HG03066 (cell line): ENCODE results near the gene IFT57.
A peak's percentile ranks its signal among the peaks of the same experiment; 100 is the strongest.

Source experiments
- ATAC-seq: cut with Tn5 transposase; IDR thresholded peaks from one replicate; pipeline ENCODE4 v1.9.1; 2021; ENCODE audit warnings: low read depth; ENCODE audit not compliant: unreplicated experiment

The IFT57 gene

DNA sequence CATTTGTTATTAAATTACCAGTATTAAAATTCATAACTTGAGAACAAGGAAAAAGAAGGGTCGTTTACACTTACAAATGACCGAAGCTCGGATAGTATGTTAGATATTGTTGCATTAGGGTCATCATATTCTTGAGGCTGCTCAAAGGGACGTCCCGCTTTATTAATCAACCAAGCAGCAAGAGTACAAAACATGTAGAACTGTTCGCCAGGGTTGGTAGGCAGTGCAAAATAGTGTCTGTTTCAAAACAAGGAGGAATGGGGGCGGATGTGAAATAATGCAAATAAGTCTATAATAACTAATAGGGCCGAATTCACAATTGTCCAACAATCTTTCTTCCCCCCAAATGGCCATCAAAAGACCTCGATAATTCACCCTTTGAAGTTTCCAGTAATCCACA lies 2.9 kb downstream of the IFT57 start:
- peak; percentile 22 for ATAC-seq

DNA sequence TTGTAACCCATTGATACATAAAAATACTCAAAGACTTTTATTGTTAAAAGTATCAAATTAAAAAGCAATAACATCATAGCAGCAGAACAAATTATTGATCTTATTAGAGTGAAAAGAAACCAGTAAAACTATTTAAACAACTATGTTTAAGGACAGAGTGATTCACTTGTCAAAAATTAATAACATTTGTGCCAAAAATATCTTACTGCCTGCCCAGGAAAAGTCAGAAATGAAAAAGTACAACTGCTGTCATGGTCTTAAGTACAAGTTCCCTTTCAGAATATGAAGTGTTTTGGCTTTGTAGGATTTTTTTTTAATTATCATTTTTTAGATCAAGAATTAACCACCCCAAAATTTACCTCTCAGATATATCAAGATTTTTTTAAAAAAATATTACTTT lies 3.4 kb downstream of the IFT57 start:
- ATAC-seq: no peak

DNA sequence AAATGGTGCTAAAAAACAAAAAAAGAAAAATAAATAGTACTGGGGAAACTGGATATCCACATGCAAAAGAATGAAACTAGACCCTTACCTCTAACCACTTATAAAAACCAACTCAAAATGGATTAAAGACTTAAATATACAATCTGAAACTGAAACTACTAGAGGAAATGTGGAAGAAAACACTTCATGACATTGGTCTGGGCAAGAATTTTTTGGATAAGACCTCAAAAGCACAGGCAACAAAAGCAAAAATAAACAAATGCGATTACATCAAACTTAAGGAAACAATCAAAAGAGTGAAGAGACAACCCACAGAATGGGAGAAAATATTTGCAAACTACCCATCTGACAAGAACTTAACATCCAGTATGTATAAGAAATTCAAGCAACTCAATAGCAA lies 6.4 kb downstream of the IFT57 start:
- no peak for ATAC-seq

DNA sequence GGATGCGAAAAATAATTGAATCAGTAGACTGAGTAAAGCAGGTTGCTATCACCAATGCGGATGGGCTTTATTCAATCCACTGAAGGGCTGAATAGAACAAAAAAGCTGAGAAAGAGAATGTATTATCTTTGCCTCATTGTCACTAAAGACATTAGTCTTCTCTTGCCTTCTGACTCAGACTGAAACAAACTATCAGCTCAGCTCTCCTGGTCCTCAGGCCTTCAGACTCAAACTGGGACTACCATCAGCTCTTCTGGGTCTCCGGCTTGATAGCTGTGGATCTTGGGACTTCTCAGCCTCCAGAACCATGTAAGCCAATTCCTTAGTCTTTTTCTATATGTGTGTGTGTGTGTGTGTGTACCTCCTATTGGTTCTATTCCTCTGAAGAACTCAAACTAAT lies 12.6 kb downstream of the IFT57 start:
- ATAC-seq: no peak

DNA sequence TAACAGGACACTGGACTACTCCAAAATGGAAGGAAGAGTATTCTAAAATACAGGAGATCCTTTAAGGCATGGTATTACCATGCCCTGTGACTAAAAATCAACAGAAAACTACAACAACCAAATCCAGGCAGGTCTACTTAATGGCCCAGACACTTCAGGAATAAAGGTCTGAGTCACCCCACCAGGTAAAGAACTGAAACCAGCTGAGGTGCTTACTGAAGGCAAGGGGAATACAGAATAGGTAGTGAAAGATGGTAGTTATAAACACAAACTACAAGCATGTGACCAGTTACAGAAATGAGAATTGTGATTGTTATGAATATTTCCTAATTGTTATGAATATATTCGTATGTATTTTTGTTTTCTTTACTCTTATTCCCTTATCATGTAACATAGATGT lies 13.4 kb downstream of the IFT57 start:
- ATAC-seq: peak; percentile 98

DNA sequence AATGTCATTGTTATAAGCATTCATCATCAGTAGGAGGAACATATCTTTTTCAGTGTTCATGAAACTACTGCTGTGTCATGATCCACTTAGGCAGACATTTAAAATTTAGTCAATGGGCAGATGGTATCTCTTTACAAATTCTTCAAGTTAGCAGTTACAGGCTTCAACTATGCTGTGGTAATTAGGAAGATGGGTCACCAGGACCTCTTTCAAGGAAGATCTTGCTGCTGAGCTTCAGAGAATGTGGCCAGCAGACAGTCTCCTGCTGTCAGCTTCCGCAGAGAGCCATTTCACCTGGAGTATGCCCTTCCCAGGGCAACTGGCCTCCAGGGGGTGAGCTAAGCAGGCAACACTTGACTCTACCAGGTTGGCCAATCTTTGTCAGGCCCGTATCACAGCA lies 19.4 kb downstream of the IFT57 start:
- ATAC-seq: no peak

DNA sequence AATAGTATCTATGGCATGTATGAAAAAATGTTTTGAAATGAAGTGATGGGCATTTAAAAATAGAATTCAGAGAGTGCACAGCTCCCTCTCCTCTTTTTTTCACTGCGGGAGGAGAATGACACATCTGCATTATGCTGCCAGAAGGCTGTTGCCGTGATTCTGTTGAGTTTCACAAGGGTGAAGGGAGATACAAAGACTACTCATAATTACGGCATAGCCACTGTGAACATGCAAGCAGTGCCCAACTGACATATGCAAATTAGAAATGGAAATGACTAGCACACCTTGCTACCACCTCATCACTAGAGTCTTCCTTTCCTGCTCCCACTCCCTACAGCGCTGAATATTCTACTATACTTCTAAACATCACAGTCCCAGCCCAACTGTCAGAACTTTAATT lies 20.1 kb downstream of the IFT57 start:
- ATAC-seq: no peak

DNA sequence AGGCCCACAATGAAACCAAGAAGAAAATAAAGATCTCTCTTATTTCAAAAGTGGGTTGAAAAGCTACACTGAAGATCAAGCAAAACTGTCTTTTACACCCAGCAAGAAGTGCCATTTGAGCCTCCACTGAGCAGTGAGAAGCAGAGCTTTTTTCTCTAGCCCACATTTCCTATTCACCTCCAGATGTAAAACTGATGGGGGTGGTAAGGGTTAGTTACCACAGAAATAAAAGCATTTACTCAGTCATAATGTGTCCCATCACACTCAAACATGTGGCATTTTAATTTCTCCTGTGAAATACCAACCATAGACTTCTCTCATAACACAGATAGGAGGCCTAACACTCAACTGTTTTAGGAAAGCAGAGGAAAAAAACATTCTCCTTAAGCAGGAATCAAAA lies 21.0 kb downstream of the IFT57 start:
- no peak for ATAC-seq

DNA sequence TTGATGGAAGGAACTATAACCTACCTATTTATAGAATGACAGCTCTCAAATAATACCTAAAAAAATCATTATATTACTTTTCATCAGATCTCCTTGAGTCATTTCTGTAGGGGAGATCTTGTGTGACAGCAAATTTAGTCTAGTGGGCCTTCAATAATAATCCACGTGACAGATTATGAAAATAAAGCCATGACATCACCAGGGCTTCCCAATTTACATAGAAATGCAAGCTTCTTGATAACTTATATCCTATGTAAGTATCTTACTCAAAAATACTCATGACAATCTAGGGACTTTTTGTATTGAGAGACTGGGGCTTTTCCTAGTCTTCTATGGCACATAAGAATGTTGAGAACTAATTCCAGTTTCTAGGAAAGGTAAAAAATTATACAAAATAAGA lies 21.6 kb downstream of the IFT57 start:
- ATAC-seq: no peak

DNA sequence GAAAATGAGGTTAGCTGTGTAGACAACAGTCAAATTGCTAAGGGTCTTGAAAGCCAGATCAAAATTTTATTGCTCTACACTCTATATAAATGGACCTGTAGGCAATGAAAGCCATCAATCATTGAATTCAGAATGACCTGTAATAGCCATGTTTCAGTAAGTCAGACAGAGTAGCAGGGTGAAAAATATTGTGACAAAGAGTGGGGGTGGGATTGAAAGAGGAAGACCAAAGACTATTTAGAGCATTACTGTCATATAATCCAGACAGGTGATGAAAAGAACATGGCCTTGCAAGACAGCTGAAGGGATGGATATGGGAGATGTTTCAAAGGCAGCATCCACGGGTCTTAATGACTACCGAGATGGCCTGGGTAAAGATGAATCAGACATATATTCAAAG lies 22.2 kb downstream of the IFT57 start:
- ATAC-seq: no peak

DNA sequence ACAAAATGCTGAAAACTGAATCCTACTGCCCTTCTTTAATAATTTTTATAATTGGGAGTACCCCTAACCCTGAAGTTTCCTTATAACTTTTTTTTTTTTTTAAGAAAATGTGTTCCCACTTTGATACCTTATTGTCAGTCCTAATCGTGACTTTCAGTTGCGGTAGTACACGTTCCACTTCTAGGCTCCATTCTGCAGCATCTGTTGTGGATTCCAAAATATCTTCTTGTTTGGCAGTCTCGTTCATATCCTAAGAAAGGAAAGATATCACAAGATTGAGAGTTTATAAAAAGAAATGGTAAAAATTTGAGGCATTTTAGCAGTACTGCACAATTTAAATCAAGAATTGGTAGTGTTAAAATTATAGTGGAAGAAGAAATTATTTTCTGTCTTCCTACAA lies 30.8 kb downstream of the IFT57 start:
- ATAC-seq: no peak

DNA sequence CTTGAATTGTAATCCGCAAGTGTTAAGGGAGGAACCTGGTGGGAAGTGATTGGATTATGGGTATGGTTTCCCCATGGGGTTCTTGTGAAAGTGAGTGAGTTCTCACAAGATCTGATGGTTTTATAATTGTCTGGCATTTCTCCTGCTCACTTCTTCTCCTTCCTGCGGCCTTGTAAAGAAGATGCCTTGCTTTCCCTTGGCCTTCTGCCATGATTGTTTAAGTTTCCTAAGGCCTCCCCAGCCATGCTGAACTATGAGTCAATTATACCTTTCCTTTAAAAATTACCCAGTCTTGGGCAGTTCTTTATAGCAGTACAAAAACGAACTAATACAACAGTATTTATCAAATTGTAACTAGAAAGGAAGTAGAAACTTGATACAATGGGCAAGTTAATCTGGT lies 31.9 kb downstream of the IFT57 start:
- ATAC-seq: no peak

DNA sequence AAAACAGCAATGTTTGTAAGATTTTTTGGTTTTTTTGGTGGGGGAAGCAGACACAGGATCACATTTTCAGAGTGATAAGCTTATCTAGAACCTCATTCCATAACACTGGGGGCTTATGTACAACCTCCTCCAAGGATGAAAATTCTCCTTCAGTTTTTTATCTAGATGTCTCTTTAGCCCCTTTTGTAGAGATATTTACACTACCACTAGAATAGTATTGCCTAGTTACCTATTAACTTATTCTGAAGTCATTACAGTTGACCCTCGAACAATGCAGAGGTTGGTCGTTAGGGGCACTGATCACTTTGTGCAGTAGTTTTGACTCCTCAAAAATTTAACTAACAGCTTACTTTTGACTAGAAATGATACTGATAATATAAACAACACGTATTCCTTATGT lies 32.8 kb downstream of the IFT57 start:
- no peak for ATAC-seq

DNA sequence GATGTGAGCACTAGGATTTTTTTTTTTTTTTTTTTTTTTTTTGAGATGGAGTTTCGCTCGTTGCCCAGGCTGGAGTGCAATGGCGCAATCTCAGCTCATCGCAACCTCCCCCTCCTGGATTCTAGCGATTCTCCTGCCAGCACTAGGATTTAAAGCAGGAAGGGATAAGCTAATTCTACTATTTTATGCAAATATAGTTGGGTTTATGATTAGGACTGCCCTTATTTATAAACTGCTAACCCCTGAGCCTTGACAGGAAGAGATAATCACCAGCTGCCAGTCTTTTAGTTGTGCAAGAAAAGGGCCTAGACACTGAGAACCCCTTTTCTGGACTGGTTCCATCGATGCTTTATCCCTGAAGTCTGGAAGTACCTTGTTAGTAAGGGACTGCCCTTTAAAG lies 36.7 kb downstream of the IFT57 start:
- no peak for ATAC-seq

DNA sequence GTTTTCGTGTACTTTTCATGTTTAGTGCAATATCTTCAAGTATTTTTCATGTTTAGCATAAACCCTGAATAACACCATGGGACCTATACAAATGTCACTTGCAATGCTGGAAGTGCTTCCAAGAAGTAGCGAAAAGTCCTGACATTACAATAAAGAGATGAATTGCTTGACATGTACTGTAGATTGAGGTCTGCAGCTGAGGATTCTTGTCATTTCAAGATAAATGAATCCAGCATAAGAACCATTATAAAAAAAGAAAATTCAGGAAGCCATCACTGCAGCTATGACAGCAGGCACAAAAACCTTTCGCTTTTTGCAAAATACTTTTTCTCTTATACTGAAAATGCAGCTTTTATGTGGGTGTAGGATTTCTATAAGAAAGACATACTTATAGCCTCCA lies 37.4 kb downstream of the IFT57 start:
- no peak for ATAC-seq

DNA sequence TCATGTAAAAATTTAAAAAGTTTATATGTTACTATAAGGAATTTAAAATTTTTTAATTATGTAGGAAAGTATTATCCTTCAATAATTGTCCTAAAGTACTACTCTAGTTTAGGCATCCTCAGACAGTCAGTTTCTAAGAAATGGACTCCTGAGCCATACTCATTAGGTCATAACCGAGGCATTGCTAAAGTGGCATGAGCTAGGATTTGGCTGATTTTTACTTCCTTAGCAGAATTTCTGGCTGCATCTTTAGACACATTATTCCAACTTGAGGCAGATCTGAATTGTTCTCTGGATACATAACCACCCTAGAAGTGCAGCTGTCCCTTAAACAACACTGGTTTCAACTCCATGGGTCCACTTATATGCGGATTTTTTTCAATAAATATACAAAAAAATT lies 38.3 kb downstream of the IFT57 start:
- ATAC-seq: no peak

DNA sequence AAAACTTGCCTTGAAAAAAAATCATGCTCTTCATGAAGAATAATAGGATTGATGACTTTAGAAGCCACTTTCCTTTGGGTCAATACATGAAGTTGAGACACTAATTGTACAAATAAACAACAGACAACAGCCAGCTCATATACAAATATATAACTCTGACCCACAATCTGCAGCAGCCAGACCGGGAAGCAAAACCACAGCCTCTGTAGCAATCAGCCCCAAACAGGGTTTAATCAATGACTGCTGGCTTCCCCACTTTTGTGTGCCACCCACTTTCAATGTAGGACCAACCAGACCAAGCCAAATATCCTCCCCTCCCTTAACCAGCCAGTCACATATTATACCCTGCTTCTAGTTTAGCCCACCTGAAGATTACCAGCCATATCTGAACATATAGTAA lies 39.0 kb downstream of the IFT57 start:
- ATAC-seq: no peak

DNA sequence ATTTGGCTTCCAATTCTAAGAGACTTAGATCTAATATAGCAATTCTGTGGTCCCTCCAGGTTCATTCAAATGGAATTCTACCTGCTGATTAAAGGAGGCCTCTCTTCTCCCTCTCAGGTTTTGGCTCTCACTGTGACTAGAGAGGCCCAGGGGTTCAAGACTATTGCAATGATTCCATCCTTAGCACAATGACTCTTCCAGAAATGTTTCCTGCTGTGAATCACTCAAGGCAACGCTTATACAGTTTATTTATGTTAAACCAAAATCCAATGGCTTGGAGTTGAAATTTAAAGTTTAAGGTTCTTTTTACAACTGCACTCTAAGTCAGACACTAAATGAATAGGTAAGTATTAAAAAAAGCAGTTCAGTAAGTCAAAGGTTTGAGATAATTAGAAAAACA lies 39.9 kb downstream of the IFT57 start:
- no peak for ATAC-seq

DNA sequence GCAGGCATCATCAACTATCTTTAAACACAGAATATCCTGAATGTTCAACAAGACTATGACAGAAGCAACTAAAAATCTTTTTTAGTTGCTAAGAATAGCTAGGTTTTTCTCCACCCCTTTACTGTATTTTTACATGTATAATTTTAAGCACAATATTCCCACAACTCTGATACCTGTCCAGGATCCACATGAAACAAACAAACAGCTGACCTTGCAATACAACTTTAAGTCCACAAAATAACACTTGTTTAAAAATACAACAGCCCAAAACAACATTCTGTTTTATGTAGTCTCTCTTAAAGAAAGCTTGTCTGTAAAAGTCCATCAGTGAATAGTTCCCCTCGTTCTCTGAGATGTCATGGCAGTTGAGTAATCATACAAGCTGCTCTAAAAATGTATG lies 41.1 kb downstream of the IFT57 start:
- ATAC-seq: no peak

DNA sequence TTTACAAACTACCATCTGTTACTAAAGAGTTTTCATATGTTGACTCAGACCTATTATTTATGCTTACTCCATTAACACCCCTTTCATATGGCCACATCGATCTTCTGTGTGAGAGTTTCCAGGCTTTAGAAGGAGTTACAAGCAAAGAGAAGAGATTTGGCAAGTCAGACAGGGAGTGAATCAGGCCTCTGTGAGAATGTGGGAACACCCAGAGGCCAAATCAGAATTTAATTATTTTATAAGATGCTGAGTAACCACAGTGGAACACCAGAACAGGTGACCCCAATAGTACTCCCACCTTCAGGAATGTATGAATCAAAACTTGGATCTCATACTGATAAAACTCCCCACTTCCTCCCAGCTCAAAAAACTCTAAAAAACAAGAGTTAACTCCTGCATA lies 42.0 kb downstream of the IFT57 start:
- ATAC-seq: no peak

DNA sequence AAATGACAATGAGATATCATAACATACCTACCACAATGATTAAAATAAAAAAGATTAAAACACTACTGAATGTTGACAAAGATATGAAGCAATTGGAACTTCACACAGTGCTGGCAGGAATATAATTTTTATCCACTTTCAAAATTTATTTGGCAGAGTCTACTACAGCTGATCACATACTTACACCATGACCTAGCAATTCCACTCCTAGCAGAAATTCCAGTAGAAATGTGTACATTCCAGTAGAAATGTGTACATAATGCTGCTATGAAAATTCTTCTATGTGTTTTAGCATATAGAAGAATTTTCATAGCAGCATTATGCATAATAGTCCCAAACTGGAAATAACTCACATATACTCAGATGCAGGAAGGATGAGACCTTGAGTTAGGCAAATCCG lies 43.5 kb downstream of the IFT57 start:
- ATAC-seq: no peak

DNA sequence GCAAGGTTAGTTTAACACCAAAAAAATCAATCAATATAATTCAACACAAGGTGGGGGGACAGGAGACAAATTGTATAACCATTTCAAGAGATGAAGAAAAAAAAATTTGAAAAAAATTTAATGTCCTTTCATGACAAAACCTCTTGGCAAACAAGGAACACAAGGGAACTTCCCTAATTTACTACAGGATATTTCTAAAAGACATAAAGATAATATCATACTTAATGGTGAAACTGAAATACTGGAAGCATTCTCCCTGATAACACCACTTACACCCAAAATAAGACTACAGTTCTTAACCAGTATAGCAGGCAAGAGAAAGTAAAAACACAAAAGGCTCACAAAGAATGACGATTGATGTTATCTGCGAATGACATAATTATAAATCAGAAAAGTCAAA lies 44.7 kb downstream of the IFT57 start:
- ATAC-seq: no peak

DNA sequence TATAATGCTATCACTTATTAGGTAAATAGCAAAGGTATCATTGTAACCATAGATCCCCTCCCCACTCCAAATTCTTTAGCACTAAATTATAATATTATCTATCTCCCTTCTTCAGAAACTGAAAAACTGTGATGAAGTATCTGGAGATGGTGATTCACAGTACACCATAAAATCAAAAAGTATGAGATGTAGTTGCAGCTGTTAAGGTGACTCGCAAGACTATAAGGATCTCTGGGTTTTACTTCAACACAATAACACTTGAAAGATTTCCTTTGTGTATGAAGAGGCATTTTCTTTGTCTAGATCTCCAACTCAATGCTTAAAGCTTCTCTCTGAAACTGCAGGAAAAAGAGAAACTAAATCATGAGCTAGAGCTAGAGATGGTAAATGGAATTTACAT lies 46.9 kb downstream of the IFT57 start:
- ATAC-seq: no peak

DNA sequence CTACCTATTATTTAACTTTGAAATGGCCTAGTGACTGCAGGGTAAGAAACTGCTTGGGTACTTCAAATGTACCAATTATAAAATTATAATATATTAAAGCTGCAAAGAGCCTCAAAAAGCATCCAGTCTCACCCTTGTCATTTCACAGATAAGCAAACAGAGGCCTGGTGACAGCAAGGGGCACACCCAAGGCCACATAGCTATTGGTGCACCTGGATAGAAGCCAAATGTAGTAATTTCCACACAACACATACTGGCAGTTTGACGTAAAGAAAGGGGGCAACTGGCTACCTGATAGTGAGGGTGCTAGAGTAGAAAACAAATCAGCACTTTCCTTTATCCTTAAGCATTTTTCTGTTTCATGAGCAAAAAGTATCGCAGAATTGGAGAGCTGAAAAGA lies 51.1 kb downstream of the IFT57 start:
- ATAC-seq: no peak
